Tibial nerve (tissue), 4 donors: ENCODE data around the gene CYLC2. TPM values are rescaled to one million over a fixed set of nuclear protein-coding genes. Genes with fewer than 3 reads are reported as not detected.

Source experiments
- DNase-seq, 2 donors: peaks; one replicate each; pipeline ENCODE4 v3.0.0-alpha.2; 2019; ENCODE audit warnings: low spot score in 2 of 2
- H3K27ac ChIP-seq, 4 donors: fragments of 200-600 bp; sonication (generic) in 3 of 4; one replicate each; pipeline ENCODE4 v1.5.1; 2017 to 2019; ENCODE audit warnings: mild to moderate bottlenecking in 1 of 4
- H3K27me3 ChIP-seq, 2 donors: fragments of 200-600 bp; sonication (generic) in 1 of 2; one replicate each; pipeline versions ENCODE4 v1.5.1 to v1.6.0; 2017 to 2019
- H3K36me3 ChIP-seq, 3 donors: fragments of 200-600 bp; sonication (generic); one replicate each; pipeline ENCODE4 v1.5.1; 2018 to 2019
- H3K4me1 ChIP-seq, 4 donors: fragments of 200-600 bp; sonication (generic) in 3 of 4; one replicate each; pipeline ENCODE4 v1.5.1; 2017 to 2019
- H3K4me3 ChIP-seq, 4 donors: fragments of 200-600 bp; sonication (generic) in 3 of 4; one replicate each; pipeline ENCODE4 v1.5.1; 2017 to 2019; ENCODE audit warnings: mild to moderate bottlenecking in 1 of 4, moderate library complexity in 1 of 4
- H3K9me3 ChIP-seq, 4 donors: fragments of 200-600 bp; sonication (generic) in 3 of 4; one replicate each; pipeline ENCODE4 v1.5.1; 2017 to 2019
- EP300 ChIP-seq, 2 donors: sonication (generic); formaldehyde crosslinking; IDR thresholded peaks; one replicate each; pipeline ENCODE4 v1.6.1; 2017; ENCODE audit warnings: antibody characterized with exemption in 2 of 2, mild to moderate bottlenecking in 1 of 2
- POLR2A ChIP-seq, 2 donors: fragments of 450-650 bp; IDR thresholded peaks; one replicate each; pipeline ENCODE4 v1.6.1; 2017; ENCODE audit warnings: antibody characterized with exemption in 2 of 2, mild to moderate bottlenecking in 2 of 2, moderate library complexity in 2 of 2
- WGBS, 2 donors: methylation state at CpG; one replicate each; pipeline ENCODE4 v1.1.5; 2018; 5-methylcytosine and 5-hydroxymethylcytosine counted together
- total RNA-seq, 4 donors: library from RNA; depleted of rRNA; stranded (reverse); fragments of >200 nt; gene quantifications; one replicate each; pipeline ENCODE4 v1.1.0, GENCODE V29; 2016
- TF ChIP-seq, protein P1 (sequence below), 5 experiments: fragments of 200-600 bp in 3 of 5; fragments of 450-650 bp in 2 of 5; sonication (generic) in 3 of 5; IDR thresholded peaks; one replicate each; pipeline ENCODE4 v1.5.1; 2016 to 2019; ENCODE audit warnings: antibody characterized with exemption in 5 of 5, mild to moderate bottlenecking in 3 of 5, moderate library complexity in 2 of 5

Gene CYLC2, protein sequence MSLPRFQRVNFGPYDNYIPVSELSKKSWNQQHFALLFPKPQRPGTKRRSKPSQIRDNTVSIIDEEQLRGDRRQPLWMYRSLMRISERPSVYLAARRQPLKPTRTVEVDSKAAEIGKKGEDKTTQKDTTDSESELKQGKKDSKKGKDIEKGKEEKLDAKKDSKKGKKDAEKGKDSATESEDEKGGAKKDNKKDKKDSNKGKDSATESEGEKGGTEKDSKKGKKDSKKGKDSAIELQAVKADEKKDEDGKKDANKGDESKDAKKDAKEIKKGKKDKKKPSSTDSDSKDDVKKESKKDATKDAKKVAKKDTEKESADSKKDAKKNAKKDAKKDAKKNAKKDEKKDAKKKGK
- not detected for total RNA-seq

DNA sequence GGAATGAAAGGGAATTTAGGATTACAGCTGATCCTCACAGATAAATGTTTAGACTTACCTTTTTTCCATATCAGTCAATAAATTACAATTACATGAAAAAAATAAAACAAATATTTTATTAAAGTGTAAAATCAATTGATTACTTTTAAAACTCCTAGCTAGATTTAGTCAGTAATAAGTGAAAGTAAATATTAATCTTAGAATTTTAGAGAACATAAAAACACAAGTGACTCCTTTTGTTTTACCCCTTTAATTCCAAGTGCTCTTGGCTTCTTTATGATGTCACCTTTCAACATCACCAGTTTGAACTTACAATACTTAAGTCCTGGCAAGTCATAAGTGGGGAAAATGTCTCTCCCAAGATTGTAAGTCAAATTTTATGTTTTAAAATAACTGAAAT, at the start of gene CYLC2:
CYLC2 (plus strand) TSS at position 301 of the 400 bp plus-strand sequence; CDS start at position 349, 48 bp downstream.
- H3K4me3 ChIP-seq = no peak within 1 kb of the TSS
- no peaks in the 10 kb centered on the region for H3K9me3 ChIP-seq
- TF ChIP-seq, protein P1, sequence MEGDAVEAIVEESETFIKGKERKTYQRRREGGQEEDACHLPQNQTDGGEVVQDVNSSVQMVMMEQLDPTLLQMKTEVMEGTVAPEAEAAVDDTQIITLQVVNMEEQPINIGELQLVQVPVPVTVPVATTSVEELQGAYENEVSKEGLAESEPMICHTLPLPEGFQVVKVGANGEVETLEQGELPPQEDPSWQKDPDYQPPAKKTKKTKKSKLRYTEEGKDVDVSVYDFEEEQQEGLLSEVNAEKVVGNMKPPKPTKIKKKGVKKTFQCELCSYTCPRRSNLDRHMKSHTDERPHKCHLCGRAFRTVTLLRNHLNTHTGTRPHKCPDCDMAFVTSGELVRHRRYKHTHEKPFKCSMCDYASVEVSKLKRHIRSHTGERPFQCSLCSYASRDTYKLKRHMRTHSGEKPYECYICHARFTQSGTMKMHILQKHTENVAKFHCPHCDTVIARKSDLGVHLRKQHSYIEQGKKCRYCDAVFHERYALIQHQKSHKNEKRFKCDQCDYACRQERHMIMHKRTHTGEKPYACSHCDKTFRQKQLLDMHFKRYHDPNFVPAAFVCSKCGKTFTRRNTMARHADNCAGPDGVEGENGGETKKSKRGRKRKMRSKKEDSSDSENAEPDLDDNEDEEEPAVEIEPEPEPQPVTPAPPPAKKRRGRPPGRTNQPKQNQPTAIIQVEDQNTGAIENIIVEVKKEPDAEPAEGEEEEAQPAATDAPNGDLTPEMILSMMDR (IDR thresholded peaks at IDR 0.05) = no peak
- no peak for TF ChIP-seq EP300 (IDR thresholded peaks at IDR 0.05)
- TF ChIP-seq POLR2A (IDR thresholded peaks at IDR 0.05) = no peak
- H3K27me3 ChIP-seq = no peaks in the 10 kb centered on the region
- H3K4me1 ChIP-seq = no peaks in the 10 kb centered on the region
- H3K27ac ChIP-seq = no peak within 1 kb of the TSS
- DNase-seq = no peak
- no peaks in the 10 kb centered on the region for H3K36me3 ChIP-seq

DNA sequence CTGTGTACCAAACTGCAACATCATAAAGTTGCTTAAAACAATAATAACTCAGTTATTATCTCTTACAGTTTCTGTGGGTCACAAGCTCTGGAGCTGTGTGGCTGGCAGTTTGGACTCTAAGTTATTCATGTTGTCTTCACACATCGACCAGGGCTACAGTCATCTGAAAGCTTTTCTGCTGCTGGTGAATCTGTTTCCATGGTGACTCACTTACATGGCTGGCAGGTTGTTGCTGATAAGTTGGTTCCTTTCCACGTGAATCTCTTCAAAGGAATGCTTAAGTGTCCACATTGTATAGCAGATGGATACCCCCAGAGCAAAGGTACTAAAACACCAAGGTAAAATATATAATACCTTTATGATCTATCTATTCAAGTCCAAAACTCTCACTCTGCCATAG, 44.8 kb upstream of the CYLC2 start:
- DNase-seq = no peak
- 70 to 78% methylated on average over 2 of the region's 2 CpGs for WGBS, 2 donors

DNA sequence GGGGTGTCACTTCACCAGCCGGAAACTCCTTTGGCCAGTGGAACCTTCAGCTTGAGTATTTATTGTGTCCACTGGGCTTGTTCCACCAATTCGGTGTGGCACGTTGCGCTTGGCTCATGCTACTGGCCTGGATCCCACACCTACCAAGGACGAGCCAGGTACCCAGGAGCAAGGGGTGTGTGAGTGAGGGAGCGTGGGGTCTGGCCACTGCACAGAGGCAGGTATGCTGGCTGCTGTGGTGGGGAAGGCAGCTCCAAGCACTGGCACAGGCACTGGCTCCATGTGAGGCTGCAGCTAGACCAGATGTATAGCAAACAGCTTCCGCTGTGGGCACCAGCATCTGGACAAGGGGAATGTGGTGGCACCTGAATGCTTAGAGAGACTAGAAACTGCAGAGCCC, 28.1 kb upstream of the CYLC2 start:
- Histone ChIP-seq H3K27me3 (no peaks in the 10 kb centered on the region), H3K4me1 (no peaks in the 10 kb centered on the region), H3K9me3 (peaks cover 0 to 30% (median 0%) of the 10 kb centered on the region in 4 donors), H3K27ac (no peak overlapping the region), H3K36me3 (no peaks in the 10 kb centered on the region), H3K4me3 (no peak overlapping the region)
- no peak for DNase-seq
- WGBS, 2 donors = 85 to 94% methylated on average over 7 of the region's 7 CpGs
- TF ChIP-seq, protein P1 (IDR thresholded peaks at IDR 0.05) = no peak
- TF ChIP-seq EP300 (IDR thresholded peaks at IDR 0.05) (no peak), POLR2A (IDR thresholded peaks at IDR 0.05) (no peak)

More for the DNA sequence above, 44.8 kb upstream of the CYLC2 start:
- H3K9me3 ChIP-seq = no peaks in the 10 kb centered on the region
- H3K27ac ChIP-seq = no peak overlapping the region
- no peak for TF ChIP-seq POLR2A (IDR thresholded peaks at IDR 0.05)
- no peak for TF ChIP-seq EP300 (IDR thresholded peaks at IDR 0.05)
- TF ChIP-seq, protein P1 (IDR thresholded peaks at IDR 0.05) = no peak
- no peaks in the 10 kb centered on the region for H3K4me1 ChIP-seq
- no peak overlapping the region for H3K4me3 ChIP-seq
- H3K27me3 ChIP-seq = no peaks in the 10 kb centered on the region
- H3K36me3 ChIP-seq = no peaks in the 10 kb centered on the region

DNA sequence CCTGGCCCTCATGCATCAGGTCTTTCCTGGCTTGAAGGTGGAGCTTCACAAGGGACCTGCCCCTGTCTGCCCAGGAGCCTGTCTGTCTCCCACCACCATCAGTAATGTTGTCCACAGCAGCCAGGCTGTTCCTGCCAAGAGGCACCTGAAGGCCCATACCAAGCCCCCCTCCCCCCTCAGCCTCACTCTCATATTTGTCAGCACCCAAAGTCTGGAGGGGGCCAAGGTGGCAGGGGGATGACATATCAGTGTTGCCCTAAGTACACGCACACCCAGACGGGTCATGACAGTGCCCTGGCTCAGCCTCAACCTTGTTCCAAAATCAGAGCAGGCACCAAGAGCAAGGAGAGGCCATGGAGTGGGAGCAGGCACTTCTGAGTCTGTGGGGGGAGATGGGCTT, 27.2 kb upstream of the CYLC2 start:
- H3K36me3 ChIP-seq = no peaks in the 10 kb centered on the region
- H3K27me3 ChIP-seq = no peaks in the 10 kb centered on the region
- H3K9me3 ChIP-seq = peaks cover 0 to 30% (median 0%) of the 10 kb centered on the region in 4 donors
- no peak overlapping the region for H3K27ac ChIP-seq
- TF ChIP-seq EP300 (IDR thresholded peaks at IDR 0.05) = no peak
- TF ChIP-seq, protein P1 (IDR thresholded peaks at IDR 0.05) = no peak
- TF ChIP-seq POLR2A (IDR thresholded peaks at IDR 0.05) = no peak
- DNase-seq = no peak
- no peak overlapping the region for H3K4me3 ChIP-seq
- 72 to 75% methylated on average over 2 of the region's 2 CpGs for WGBS, 2 donors
- no peaks in the 10 kb centered on the region for H3K4me1 ChIP-seq

DNA sequence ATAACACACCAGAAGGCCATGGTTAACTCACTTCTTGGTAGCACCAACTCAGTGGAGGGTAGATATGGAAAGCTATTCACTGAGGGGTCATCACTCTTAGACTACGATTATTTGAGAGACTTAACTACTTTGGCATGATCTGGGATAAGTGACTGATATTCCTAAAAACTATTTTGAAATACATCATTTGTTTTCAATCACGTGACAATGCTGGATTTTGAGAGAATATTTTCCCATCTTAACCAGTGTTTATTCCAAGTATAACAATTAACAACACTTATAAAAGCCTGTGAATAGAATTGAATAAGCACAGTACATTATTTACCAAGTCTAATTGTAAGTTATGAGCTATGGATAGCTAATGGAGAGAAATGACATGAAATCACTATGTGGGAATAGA, 22.4 kb upstream of the CYLC2 start:
- 75 to 86% methylated on average over 2 of the region's 2 CpGs for WGBS, 2 donors
- DNase-seq = no peak
- Histone ChIP-seq H3K27ac (no peak overlapping the region), H3K36me3 (no peaks in the 10 kb centered on the region), H3K4me3 (no peak overlapping the region), H3K27me3 (no peaks in the 10 kb centered on the region), H3K9me3 (peaks cover 0 to 28% (median 0%) of the 10 kb centered on the region in 4 donors), H3K4me1 (no peaks in the 10 kb centered on the region)
- no peak for TF ChIP-seq POLR2A (IDR thresholded peaks at IDR 0.05)
- TF ChIP-seq, protein P1 (IDR thresholded peaks at IDR 0.05) = no peak
